Activated CD8-positive, alpha-beta memory T cell treated with anti-CD3 and anti-CD28 coated beads for 36 hours (primary cell): ENCODE measurements around the gene CDKL2. TPM values are rescaled to one million over a fixed set of nuclear protein-coding genes. Genes with fewer than 3 reads are reported as not detected.
"Not testable (repeated sequence)": the region's sequence is repeated elsewhere in the genome, so short reads cannot be mapped to it uniquely, and the experiment has no call there.

Source experiments
- CTCF ChIA-PET: fragments of 350-600 bp; sonication (Branson Sonifier 250); formaldehyde crosslinking; loops from one replicate; lab custom pipeline; 2021; ENCODE audit warnings: antibody characterized with exemption; lab: Charles Lee
- POLR2A ChIA-PET: fragments of 350-600 bp; sonication (Branson Sonifier 250); formaldehyde crosslinking; loops from one replicate; lab custom pipeline; 2021; ENCODE audit warnings: antibody characterized with exemption; lab: Charles Lee
- total RNA-seq, 2 experiments: library from RNA; stranded (reverse); gene quantifications; one replicate each; pipeline ENCODE4 v1.2.3, GENCODE V29; 2021

CDKL2 gene
- total RNA-seq, 2 experiments from 2014 or later: 0.25 to 0.53 TPM

DNA sequence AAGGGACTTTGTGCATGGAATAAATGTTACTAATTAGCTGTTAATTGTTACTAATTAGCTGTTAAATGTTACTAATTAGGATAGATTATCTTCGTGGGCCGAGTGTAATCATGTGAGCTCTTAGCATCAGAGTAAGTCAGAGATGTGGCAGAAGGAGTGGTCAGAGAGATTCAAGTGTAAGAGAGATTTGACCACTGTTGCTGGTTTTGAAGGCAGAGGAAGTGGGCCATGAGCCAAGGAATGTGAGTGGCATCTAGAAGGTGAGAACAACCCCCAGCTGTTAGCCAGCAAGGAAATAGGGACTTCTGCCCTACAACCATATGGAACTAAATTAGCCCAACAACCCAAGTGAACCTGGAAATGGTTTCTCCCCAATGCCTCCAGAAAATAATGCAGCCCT lies 46.3 kb downstream of the CDKL2 start:
- ChIA-PET CTCF (no interaction called here), POLR2A (no interaction called here)

GRCh38 chr4:75567725-75568124 lies 62.6 kb downstream of the CDKL2 start:
- ChIA-PET CTCF (interaction anchor here (0.7 to 1.8 kb wide), 2 partner anchors 10 kb away, joined by 3 read pairs; no protein-coding TSS in a partner anchor), POLR2A (no interaction called here)

DNA sequence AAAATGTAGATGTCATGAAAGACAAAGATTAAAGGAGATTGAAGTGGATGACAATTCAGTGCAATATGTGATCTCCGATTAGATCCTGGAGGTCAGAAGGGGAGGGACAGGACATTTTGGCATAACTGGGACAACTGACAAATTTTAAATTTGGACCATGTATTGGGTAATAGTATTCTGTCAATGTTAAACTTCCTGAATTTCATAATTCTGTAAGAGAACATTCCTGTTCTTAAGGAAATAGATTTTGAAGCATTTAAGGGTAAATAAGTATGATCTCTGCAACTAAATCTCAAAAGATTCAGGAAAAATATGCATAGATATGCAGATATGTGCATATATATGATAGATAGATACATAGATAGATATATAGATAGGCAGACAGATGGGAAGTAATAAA lies 63.4 kb downstream of the CDKL2 start:
- ChIA-PET POLR2A (no interaction called here), CTCF (interaction anchor here (1.8 kb wide), 1 partner anchor 9 kb away, joined by 3 read pairs; no protein-coding TSS in a partner anchor)

- POLR2A ChIA-PET: no interaction called here
- CTCF ChIA-PET: no interaction called here
Observed at GRCh38 chr4:75565481-75565880, 64.8 kb downstream of the CDKL2 start.

GRCh38 chr4:75564023-75564422 lies 66.3 kb downstream of the CDKL2 start:
- CTCF ChIA-PET: no interaction called here
- POLR2A ChIA-PET: no interaction called here

- ChIA-PET CTCF (no interaction called here), POLR2A (no interaction called here)
Observed at GRCh38 chr4:75561789-75562188, 68.5 kb downstream of the CDKL2 start.

- ChIA-PET POLR2A (no interaction called here), CTCF (interaction anchor here (0.6 to 1.0 kb wide), 3 partner anchors 9 to 33 kb away, joined by 3 to 4 read pairs (median 3); no protein-coding TSS in a partner anchor)
Observed at GRCh38 chr4:75557696-75558095, 72.6 kb downstream of the CDKL2 start.

DNA sequence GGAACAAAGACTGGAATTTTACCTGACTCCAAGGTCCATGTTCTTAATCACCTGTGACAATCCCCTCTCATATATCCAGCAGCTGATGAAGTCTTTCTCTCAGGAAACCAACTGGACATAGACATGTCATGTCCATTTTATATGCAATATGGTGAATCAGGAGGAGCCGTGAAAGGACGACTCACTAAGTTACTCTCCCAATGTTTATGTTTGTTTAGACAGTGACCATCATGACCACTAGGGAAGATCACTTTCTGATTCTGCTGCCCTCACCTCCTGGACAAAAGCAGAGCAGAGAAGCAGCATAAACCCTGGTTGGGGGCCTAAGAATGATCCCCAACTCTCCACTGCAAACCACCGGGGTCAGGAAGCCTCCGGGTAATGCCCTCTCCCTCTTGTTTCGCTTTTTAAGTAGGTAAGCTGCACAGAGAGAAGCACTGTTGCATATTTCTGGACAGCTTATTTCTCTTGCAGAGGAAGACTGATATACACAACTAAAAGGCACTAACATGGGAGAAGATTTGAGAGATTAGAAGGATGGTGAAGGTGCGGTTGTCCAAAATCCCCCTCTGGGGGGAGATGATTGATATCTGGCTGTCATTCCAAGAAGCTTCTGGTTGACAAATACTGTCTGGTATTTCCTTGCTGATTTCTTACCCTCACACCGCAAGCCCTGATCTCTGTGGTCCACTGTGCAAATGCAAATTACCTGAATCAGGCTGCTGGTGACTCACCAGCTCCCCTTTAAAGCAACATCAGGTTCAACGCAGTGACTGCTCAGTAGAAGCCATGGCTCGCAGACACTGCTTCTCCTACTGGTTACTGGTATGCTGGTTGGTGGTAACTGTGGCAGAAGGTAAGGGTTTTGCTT lies 74.8 kb downstream of the CDKL2 start, which contains the start of gene ODAPH:
Gene ODAPH, plus strand, starts transcription at position 773 of the 871 bp plus-strand sequence. Its CDS starts 17 bp downstream, at position 790.
- ChIA-PET CTCF (no interaction called here), POLR2A (no interaction called here)

- ChIA-PET CTCF (no interaction called here), POLR2A (no interaction called here)
Observed at GRCh38 chr4:75552452-75552851, 77.9 kb downstream of the CDKL2 start.

DNA sequence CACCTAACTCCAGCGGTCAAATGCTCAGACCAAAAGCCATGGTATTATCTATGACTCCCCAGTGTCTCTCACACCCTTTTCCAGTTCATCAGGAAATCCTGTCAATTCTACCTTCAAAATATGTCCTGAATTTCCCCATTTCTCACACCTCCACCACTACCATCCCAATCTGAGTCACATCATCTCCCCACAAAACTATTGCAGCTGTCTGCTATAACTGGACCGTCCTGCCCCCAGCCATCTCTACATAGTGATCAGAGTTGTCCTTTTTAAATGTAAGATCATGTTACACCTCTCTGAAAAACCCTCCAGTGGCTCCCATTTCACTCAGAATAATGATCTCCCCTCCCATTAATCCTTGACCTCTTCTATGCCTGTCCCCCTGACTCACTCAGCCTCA lies 81.3 kb downstream of the CDKL2 start:
- CTCF ChIA-PET: no interaction called here

DNA sequence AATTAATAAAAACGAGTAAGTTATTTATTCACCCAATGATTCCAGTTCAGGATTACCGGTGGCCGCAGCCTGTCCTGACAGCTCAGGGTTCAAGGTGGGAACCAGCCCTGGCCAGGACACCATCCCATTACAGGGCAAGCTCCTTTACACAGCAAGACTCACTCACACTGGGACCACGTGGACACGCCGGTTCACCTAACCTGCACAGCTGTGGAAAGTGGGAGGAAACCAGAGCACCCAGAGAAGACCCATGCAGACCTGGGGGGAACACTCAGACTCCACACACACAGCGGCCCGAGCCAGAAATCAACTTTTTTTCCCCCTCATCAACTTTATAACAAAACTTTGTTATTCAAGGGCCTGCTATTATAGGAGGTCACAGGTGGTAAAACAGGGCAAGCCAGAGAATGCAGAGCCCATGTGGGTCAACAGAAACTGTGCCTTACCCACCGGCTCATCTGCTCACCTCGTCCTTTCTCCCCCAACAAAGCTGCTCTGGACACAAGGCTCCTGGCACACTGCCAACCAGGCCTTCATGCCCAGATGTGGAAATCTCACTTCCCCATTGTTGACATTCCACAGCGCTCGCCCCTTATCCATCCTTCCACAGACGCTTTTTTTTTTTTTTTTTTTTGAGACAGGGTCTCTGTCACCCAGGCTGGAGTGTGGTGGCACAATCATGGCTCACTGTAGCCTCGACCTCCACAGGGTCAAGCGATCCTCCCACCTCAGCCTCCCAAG lies 82.5 kb downstream of the CDKL2 start:
- ChIA-PET CTCF (interaction anchor here (0.7 kb wide), 2 partner anchors 258 to 300 kb away, joined by 3 to 7 read pairs; no protein-coding TSS in a partner anchor), POLR2A (interaction anchor here (0.7 kb wide), 1 partner anchor 9 kb away, joined by 8 read pairs; no protein-coding TSS in a partner anchor)

More for the DNA sequence above, 81.3 kb downstream of the CDKL2 start:
- POLR2A ChIA-PET: no interaction called here

GRCh38 chr4:75545526-75545925 lies 84.8 kb downstream of the CDKL2 start:
- POLR2A ChIA-PET: no interaction called here
- CTCF ChIA-PET: no interaction called here

GRCh38 chr4:75544870-75545269 lies 85.5 kb downstream of the CDKL2 start:
- POLR2A ChIA-PET: no interaction called here
- CTCF ChIA-PET: no interaction called here

- CTCF ChIA-PET, POLR2A ChIA-PET: not testable (repeated sequence)
Observed at GRCh38 chr4:75544220-75544619, 86.1 kb downstream of the CDKL2 start.

DNA sequence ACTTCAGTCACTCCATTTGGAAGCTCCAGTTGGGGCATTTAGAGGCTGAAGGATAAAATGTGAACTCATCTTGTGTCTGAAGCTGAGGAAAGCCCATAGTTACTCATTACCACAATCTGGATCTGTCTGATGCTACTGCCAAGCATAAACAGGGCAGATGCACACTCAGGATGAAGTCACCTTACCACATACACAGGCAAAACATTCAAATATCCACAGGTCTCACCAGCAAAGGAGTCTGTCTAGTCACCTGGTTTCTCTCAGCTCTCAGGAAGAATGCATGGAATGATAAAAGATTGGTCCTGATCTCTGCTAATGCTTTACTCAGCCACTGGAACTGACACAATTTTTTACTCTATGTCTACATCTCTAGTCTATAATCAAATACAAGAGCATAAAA lies 87.5 kb downstream of the CDKL2 start:
- POLR2A ChIA-PET: no interaction called here
- CTCF ChIA-PET: interaction anchor here (0.7 kb wide), 1 partner anchor 39 kb away, joined by 3 read pairs; no protein-coding TSS in a partner anchor

DNA sequence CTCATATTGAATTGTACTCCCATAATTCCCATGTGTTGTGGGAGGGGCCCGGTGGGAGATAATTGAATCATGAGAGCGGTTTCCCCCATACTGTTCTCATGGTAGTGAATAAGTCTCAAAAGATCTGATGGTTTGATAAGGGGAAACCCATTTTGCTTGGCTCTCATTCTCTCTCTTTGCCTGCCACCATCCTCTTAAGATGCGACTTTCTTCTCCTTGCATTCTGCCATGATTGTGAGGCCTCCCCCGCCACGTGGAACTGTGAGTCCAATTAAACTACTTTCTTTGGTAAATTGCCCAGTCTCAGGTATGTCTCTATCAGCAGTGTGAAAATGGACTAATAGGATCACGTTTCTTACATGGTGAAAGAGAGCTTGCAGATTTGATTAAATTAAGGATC lies 93.0 kb downstream of the CDKL2 start:
- POLR2A ChIA-PET, CTCF ChIA-PET: not testable (repeated sequence)

DNA sequence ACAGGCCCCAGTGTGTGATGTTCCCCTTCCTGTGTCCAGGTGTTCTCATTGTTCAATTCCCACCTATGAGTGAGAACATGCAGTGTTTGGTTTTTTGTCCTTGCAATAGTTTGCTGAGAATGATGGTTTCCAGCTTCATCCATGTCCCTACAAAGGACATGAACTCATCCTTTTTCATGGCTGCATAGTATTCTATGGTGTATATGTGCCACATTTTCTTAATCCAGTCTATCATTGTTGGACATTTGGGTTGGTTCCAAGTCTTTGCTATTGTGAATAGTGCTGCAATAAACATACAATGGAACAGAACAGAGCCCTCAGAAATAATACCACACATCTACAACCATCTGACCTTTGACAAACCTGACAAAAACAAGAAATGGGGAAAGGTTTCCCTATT lies 96.4 kb downstream of the CDKL2 start:
- POLR2A ChIA-PET, CTCF ChIA-PET: not testable (repeated sequence)

GRCh38 chr4:75533339-75533887 lies 96.9 kb downstream of the CDKL2 start:
- CTCF ChIA-PET, POLR2A ChIA-PET: not testable (repeated sequence)

DNA sequence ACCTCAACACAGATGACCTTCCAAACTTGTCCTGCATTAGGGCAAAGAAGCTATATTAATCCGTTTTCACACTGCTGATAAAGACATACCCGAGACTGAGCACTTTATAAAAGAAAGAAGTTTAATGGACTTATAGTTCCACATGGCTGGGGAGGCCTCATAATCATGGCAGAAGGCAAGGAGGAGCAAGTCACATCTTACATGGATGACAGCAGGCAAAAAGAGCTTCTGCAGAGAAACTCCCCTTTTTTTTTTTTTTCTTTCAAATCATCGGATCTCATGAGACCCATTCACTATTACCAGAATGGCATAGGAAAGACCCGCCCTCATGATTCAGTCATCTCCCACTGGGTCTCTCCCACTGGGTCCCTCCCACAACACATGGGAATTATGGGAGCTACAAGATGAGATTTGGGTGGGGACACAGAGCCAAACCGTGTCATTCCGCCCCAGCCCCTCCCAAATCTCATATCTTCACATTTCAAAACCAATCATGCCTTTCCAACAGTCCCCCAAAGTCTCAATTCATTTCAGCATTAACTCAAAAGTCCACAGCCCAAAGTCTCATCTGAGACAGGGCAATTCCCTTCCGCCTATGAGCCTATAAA lies 98.7 kb downstream of the CDKL2 start:
- POLR2A ChIA-PET, CTCF ChIA-PET: not testable (repeated sequence)
